PFSK-1 (cell line): ENCODE results near the gene PTPRM.

ENCODE experiments used
- FOXP2 ChIP-seq: optimal IDR thresholded peaks from 2 replicates; pipeline ENCODE3; 2011; ENCODE audit warnings: borderline replicate concordance, control low read depth, inconsistent platforms; ENCODE audit not compliant: insufficient read depth; ENCODE audit errors: extremely low read length, extremely low read depth
- POLR2AphosphoS5 ChIP-seq: IDR thresholded peaks from 2 replicates; pipeline ENCODE4 v1.6.1; 2012; ENCODE audit warnings: low read depth, mild to moderate bottlenecking, control low read depth, low read length, moderate library complexity
- REST ChIP-seq, 2 experiments: IDR thresholded peaks; 2 replicates each; pipeline versions ENCODE4 v1.6.1 to v1.8.0; 2011 to 2012; ENCODE audit warnings: low read depth in 2 of 2, low read length in 2 of 2, control low read depth in 1 of 2, inconsistent platforms in 1 of 2, mild to moderate bottlenecking in 1 of 2, moderate library complexity in 1 of 2; ENCODE audit not compliant: insufficient read depth in 1 of 2
- SIN3A ChIP-seq: IDR thresholded peaks from 2 replicates; pipeline ENCODE4 v1.6.1; 2012; ENCODE audit warnings: mild to moderate bottlenecking, low read length, moderate library complexity, borderline replicate concordance; ENCODE audit not compliant: insufficient read depth
- TAF1 ChIP-seq: IDR thresholded peaks from 2 replicates; pipeline ENCODE4 v1.6.1; 2012; ENCODE audit warnings: low read length, control low read depth, borderline replicate concordance; ENCODE audit not compliant: insufficient read depth

DNA sequence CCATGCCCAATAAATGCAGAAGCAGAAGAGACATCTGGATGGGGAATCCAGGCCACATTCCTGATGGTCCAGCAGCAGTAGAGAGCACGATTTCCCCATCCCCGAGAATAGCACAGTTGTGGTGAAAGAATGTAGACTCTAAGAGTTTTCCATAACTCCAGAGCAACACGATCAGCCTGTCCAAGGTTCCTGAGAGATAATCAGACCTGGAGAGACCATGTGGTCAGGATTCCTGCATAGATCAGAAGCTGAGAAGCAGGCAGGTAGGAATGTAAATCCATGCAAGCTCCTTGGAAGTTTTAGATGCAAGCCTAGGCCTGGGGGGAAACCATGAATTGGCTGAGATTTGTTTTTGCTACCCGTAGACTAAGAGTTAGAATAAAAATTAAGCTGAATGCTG is 34.2 kb upstream of the PTPRM start:
- TF ChIP-seq TAF1 (no peak), REST (IDR thresholded peaks at IDR 0.05; ENCODE audit: insufficient read depth in 1 of 2, low read depth in 2 of 2, low read length in 2 of 2) (no peak), POLR2AphosphoS5 (no peak), SIN3A (no peak), FOXP2 (no peak)
